D341Med (cell line): Measurements from ENCODE around the gene VSIG2.
"Not testable (repeated sequence)": the region's sequence is repeated elsewhere in the genome, so short reads cannot be mapped to it uniquely, and the experiment has no call there.

ENCODE experiments used
- DNase-seq: peaks from one replicate; pipeline ENCODE4 v3.0.0; 2012; ENCODE audit warnings: low spot score

The VSIG2 gene, protein sequence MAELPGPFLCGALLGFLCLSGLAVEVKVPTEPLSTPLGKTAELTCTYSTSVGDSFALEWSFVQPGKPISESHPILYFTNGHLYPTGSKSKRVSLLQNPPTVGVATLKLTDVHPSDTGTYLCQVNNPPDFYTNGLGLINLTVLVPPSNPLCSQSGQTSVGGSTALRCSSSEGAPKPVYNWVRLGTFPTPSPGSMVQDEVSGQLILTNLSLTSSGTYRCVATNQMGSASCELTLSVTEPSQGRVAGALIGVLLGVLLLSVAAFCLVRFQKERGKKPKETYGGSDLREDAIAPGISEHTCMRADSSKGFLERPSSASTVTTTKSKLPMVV

DNA sequence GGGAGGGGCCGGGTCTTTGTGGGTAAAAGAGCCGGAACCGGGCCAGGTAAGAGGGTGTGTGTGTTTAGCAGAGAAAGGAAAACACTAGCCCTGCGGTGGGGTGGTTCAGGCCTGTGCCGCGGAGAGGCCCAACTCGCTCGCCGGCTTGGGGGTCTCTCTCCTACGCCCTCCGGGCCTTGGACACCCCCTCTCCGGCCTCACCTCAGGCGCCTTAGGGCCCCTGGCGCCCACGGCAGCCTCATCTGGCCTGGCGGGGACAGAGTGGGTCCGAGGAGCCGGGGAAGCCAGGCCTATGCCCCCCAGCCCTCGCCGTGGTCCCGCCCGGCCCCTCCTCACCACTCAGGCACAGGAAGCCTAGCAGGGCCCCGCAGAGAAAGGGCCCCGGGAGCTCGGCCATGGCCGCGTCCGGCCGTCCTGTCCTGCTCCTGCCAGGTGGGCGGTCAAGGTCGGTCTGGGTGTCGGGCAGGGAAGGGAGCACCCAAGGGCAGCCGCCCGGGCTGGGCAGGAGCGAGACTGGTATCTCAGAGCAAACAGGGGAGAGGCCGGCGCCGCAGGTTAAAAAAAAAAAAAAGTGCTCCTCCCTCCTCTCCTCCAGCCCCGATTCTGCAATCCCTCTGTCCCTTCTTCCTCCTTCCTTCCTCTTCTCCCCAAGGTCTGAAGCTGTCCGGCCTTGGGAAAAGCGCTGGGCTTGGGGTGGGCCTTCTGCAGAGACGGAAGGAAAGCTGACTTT, at the start of gene VSIG2:
TSS of gene VSIG2 (minus strand) at position 515 of the 730 bp plus-strand sequence. CDS start at position 397, 118 bp downstream.
- no peak for DNase-seq

DNA sequence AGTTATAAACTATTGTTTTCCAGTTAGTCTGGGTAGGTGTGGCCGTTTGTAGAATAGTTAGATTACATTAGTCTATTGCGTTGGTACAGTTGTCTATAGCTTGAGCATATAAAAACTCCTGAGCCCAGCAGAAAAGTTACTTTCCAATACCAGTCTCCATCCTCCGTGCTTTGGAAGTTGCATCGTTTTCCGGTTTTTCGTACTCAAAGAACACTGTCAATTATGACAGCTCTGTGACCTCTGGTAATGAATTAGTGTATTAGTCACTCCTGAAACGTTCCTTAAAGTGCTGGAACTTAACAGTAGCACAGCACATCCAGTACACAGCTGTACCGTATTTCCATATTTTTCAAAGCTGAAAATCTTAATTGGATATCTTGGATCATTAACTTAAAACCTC, 49.0 kb upstream of the VSIG2 start:
- no peak for DNase-seq

DNA sequence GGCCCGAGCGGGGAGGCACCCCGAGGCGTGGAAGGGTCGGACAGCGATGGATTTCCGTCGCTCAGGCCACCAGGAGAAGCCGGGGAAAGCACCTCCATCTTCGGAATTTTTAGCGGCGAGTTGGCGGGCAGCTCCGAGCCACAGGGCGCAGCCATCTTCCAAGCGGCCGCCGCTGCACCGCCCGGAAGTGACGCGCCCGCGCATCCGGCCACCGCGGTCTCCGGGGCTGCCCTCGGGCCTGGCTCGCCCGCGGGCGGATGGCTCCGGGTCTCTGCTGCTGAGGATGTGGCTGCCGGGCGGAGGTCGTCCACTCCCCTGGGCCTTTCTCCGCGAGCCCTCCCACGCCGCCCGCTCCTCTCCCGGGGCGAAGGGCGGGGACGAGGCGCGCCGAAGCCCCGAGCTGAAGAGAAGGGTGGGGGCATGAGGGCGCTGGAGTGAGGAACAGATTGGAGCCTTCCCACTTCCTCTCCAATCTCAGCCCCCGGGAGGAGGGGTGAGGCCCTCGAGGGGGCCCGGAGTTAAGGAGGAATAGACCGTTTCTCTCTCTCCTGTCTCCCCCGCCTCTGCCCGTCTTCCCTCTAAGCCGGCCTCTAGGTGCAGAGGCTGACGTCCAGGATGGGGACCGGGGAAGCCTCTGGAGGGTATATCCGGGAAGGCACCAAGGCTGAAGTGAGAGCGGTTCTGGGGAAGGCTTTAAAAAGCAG, 48.3 kb upstream of the VSIG2 start, which contains the start of gene MSANTD2:
TSS of gene MSANTD2 (minus strand) at position 181 of the 704 bp plus-strand sequence. CDS start at position 155, 26 bp downstream.
- peak; percentile 93 for DNase-seq

DNA sequence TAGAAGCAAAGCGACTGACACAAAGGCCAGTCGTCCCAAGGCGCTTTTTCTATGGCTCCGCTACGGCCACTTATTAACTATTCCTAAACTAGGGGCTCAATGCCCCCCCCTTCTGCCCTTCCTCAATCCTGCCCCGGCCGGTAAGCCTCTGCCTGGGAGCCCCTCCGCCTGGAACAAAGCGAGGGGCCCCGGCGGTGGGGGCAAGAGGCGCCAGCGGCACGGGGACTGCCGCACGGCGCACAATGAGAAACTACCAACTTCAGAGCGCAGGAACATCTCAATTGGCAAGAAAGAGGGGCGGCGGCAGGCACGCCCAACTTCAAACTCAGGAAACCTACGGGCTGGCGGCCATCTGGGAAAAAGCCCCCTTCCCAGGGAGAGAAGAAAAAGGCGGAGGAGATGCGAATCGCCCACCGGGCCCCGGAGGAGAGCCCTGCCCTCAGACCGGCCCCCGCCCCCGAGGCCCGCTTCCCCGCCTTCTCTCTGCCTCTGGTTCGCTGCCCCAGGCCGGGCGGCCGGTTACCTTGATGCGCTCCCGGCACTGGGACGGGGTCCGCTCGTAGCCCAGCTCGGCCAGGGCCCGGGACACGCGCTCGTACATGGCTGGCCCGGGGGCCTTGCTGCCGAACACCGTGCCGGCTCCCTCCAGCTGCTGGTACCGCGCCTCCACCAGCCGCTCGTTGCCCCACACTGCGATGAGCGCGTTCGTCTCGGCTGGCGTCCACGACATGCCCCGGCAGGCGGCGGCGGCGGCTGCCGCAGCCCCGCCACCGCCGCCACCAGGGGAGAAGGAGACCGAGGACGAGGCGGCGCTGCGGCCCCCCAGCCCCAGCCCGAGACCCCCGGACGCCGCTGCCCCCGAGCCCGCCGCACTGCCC, 47.5 kb upstream of the VSIG2 start:
- peak; percentile 68 for DNase-seq

DNA sequence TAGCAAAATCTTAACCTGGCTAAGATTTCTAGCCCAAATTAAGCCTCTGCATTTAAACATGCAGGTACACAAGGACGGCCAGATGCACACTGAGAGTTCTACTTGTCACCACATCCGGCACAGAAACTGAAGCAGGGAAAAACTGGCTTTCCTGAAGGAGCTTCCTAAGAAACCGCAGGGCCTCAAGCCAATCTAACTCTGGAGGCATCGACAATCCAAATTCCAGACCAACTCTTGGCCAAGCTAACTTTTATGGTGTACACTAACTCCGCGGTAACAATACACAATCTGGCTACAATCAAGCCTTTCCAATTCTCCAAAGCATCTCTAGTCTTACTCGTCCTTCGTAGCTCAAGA, 46.9 kb upstream of the VSIG2 start:
- no peak for DNase-seq

DNA sequence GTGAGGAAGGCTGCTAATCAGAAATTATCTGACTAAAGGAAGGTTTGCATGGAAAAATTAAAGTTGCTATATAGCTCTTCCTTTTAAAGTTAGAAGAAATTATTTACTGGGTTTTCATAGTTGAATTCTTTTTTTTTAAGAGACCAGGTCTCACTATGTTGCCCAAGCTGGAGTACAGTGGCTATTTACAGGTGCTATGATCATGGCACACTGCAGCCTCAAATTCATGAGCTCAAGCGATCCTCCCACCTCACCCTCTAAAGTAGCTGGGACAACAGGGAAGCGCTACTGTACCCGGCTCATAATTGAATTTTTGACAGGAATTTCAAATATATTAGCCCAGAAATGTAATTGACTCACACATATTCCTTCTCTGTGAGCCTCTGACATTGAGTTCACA, 44.3 kb upstream of the VSIG2 start:
- DNase-seq = no peak

DNA sequence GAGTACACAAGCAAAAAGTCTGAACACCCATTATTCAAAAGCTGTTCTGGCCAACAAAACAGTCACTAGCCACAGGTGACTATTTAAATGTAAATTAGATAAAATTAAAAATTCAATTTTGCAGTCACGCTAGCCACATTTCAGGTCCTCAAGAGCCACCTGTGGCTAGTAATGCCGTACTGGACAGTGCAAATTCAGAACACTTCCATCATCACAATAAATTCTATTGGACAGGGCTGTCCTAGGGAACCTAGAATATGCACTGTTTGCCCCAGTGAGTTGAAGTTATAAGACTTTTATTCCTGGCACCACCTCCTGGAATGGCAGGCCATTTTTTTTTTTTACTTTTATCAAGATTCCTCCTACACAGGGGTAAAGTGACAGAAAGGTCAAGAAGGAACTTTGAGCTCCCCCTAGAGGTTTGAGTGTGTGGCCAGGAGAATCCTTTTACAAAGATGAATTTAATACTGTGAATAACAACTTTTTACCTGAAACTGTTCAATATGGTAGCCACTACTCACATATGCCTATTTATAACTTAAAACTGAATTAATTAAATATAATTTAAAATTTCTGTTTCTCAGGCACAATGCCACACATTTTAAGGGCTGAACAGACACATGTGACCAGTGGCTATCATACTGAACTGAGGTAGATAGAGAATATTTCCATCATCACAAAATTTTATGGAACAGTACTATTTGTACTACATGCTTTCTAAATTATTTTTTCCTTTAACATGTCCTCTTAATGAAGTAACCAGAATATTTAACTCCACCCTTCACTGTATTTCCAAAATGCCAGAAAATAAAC, 41.6 kb upstream of the VSIG2 start:
- DNase-seq = peak; percentile 43

DNA sequence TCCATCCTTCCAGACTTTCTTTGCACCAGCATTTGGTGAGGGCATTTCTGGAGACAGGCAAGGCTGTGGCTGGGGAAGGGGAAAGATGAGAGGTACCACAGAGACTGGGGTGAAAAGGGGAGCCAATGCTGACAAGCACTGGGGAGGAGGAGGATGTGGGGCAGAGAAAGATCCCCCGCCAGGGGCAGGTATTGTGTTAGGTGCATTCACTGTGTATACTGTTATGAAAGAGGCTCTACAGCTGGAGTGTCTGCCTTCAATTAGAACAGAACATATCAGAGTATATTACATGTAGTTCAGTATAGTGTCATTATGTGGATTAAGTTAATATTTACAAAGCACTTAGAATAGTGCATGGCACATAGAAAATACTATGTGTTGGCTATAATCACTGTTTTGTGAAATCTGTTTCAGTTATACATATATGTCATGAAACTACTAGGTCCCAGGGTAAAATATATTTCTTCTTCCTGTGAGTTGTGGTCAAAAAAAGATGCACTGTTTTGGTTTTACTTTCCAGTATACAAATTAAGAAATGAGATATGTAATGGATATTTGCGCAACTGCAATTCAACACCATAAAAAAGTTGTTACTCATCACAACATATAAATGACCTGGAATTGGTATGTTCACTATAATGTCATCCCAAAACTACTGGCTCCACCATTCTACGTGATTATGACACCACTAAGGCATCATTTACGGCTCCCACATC, 39.7 kb upstream of the VSIG2 start:
- DNase-seq = no peak

DNA sequence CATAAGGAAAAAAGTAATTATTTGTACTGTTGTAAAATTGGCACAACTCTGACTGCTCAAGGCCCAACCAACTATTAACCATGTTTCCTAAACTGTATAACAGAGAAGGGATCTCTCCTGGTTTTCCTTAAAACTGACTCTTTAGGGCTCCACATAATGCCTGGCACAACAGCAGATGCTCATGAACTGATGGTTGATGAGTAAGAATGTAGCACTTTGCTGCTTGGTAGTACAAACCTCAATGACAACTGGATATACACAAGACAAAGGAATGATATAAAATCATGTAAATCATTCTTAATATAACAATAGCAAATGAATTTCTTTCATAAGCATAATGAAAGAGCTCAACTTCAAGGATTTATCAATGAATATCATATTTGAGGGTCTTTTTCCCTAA, 36.5 kb upstream of the VSIG2 start:
- DNase-seq = no peak

DNA sequence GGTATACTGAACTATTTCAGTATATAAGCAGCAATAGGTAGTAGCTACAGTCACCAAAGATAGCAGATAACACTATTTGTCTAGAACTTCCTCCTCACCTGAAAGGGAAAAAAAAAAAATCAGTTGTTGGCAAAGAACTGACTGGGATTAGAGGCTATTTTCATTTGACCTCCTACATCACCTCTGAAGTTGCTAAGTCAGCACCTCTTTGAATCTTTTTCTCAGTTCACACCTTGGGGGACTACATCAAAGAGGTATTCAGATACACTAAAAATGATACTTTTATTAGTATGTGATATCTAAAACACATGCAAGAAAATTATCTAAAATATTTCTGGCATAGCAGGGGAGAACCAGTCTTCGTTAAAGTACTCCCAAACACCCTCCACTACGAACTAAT, 32.0 kb upstream of the VSIG2 start:
- DNase-seq = no peak

DNA sequence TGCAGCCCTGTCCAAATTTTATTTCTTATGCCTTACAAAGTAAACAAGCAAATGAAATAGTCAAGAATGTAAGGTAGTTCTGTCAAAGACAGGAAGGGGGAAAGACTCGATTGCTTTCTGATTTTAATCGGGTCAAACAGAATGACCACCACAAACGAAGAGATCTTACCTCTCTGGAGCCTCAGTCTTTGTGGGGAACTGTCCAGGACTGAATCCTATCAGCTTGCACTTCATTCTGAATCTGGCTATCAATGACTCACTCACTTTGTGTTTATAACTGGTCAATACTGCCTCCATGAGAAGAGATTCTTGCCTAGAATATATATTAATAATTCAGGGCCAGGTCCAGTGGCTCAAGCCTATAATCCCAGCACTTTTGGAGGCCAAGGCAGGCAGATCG, 30.9 kb upstream of the VSIG2 start:
- DNase-seq = no peak

DNA sequence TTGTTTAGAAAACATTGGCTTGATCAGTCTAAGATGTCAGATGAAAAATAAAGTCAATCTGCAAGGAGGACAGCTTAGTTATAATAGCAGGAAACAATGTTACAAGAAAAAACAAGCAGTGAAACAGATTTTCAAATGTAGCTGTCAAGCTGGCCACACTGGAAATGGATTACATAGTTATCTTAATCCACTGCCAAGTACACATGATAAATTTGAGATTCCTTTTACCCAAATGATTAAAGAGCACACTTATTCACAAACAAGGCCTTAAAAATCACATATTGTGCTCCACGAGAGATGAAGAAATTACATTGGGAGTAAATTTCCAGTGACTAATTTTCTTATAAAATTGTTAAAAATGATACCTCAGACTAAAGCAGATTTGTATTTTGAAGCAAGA, 27.5 kb upstream of the VSIG2 start:
- no peak for DNase-seq

DNA sequence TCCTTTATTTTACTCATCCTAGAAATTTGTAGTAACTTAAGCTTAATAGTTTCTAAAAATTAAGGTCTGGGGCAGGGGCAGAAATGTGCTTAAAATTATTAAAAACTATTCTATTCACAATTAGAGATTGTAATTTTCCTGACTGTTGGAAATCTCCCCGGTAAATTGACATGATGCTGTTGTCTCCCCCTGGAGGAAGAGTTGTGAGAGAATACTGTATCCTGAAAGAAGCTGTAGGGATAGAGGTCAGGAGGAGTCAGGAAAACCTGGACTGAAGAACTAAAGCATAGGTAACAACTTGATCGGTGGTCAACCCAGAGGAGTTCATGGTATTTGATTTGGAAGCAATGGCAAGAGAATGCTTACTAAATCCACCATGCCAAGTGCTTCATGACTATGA, 26.2 kb upstream of the VSIG2 start:
- DNase-seq = no peak

DNA sequence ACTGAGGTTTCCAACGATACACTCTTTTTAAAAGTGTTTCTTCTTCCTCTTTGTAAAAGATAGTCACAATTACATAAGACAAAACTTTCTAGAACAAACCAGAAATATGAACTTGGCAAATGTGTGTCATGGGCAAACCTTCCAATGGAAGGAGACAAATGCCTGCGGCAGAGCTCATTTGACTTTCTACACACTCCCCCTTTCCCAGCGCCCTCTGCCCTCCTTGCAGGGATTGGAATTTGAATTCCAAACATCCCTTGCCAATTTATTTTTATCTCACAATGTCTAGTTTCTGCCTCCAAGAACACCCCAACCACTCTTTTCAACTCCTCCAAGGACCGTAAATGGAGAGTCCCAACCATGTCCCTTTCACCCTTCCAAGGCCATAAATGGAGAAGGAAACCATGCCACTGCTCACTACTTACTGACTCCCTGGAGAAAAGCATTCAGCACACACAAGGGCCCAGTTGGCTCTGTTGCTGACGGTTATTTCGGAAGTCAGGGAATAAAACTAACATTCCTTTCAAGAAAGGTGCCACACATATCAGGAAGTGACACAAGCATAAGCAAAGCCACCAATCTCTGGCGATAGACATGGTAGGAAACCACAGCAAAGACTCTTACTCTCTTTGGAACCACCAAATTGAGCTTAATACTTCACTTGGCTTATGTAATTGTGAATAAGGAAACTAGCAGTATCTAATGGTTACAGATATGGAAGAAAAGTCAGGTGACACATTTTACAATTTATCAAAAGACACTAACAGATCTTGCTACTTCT, 25.0 kb upstream of the VSIG2 start:
- no peak for DNase-seq

DNA sequence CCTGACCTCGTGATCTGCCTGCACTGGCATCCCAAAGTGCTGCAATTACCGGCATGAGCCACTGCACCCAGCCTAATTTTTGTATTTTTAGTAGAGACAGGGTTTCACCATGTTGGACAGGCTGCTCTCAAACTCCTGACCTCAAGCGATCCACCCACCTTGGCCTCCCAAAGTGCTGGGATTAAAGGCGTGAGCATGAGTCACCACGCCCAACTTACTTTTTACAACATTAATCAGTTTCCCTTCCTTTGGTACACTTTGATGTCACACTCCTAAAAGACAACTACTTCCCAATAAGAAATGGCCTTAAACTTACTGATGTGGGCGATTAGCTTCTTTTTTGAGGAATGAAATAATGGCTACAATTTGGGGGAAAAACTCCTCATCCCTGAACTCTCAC, 18.9 kb upstream of the VSIG2 start:
- DNase-seq = not testable (repeated sequence)

DNA sequence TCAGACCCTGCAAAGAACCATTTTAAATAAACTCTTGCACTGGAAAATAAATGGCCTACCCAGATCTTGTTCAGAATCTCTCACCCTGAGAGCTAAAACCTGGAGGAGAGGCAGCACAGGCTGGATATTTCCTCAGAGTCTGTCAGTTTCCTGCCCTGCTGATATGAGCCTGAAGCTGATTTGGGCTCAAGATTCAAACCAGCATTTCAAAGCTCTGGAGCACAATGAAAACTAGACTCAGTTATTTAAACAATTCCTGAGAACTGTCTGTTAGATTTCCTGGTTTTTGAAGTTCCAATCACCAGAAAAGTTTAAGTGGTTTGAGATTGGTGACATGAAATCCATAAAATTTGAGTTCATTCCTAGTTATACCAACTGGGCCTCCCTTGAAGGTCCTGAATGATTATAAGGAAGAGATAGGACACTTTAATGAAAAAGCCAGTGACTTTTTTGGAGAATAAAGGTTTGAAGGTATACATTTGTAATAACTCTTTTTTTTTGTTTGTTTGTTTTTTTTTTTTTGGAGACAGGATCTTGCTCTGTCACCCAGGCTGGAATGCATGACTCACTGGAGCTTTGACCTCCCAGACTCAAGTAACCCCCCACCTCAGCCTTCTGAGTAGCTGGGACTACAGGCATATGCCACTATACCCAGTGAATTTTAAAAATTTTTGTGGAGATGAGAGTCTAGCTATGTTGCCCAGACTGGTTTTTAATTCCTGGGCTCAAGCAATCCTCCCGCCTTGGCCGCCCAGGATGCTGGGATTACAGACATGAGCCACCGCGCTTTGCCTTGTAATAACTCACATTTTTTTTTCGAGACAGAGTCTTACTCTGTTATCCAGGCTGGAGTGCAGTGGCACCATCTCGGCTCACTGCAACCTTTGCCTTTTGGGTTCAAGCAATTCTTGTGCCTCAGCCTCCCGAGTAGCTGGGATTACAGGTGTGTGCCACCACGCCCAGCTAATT, 18.0 kb upstream of the VSIG2 start:
- DNase-seq = no peak

DNA sequence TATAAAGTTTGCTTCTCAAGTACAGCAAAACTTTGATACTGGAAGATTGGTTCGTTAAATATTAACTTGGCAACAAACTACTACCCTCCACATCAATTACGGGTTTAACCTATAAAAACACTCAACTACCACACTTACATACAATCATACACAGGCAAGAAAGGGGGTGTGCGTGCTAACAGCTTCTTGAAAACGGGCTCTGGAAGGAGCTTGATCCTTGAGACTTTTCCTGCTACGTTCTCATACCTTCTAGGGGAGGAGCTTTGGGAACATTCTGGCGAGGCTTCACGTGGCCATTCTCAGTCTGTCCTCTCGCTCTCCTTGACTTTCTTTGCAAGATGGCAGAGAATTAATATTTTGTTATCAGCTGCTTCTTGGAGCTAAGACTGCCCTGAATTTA, 16.9 kb upstream of the VSIG2 start:
- DNase-seq = no peak

DNA sequence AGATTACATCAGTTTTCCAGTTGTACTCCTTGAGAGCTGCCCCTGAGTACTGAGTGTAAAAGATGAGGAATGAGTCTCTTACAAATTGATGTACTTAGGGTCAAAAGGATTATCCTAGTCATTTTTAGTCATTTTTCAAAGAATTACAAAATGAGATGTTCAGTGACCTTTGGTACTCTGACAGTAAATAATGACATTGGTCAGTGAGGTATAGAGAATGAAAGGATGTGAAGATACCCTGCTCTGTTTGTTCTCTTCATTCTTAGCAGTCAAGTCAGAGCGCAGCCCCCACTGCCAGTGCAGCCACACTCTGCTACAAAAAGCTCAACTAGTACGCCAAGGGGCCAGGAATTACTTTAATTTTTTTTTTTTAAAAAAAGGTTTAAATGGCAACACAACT, 14.1 kb upstream of the VSIG2 start:
- no peak for DNase-seq
